Ishikawa (cell line): Measurements from ENCODE around the gene TMEM208.

Experiments used
- CEBPB ChIP-seq: IDR thresholded peaks from 2 replicates; pipeline ENCODE4 v1.6.1; 2012
- CREB1 ChIP-seq: IDR thresholded peaks from 2 replicates; pipeline ENCODE4 v1.6.1; 2012; ENCODE audit warnings: low read depth
- EGR1 ChIP-seq: IDR thresholded peaks from 2 replicates; pipeline ENCODE4 v1.6.1; 2012
- EP300 ChIP-seq: IDR thresholded peaks from 2 replicates; pipeline ENCODE4 v1.6.1; 2012; ENCODE audit warnings: borderline replicate concordance
- FOXM1 ChIP-seq: IDR thresholded peaks from 2 replicates; pipeline ENCODE4 v1.6.1; 2012; ENCODE audit warnings: low read depth, borderline replicate concordance
- NFIC ChIP-seq: IDR thresholded peaks from 2 replicates; pipeline ENCODE4 v1.6.1; 2012
- RAD21 ChIP-seq: IDR thresholded peaks from 2 replicates; pipeline ENCODE4 v1.6.1; 2012; ENCODE audit warnings: low read depth
- TAF1 ChIP-seq: IDR thresholded peaks from 2 replicates; pipeline ENCODE4 v1.6.1; 2012; ENCODE audit warnings: low read depth, mild to moderate bottlenecking
- TCF12 ChIP-seq: IDR thresholded peaks from 2 replicates; pipeline ENCODE4 v1.6.1; 2012; ENCODE audit warnings: low read depth
- TEAD4 ChIP-seq: IDR thresholded peaks from 2 replicates; pipeline ENCODE4 v1.6.1; 2012
- YY1 ChIP-seq: IDR thresholded peaks from 2 replicates; pipeline ENCODE4 v1.6.1; 2012; ENCODE audit warnings: low read depth
- ZBTB7A ChIP-seq: IDR thresholded peaks from 2 replicates; pipeline ENCODE4 v1.6.1; 2012; ENCODE audit warnings: low read depth
- TF ChIP-seq, protein P1 (sequence below): IDR thresholded peaks from 2 replicates; pipeline ENCODE4 v1.6.1; 2012; ENCODE audit warnings: low read depth, mild to moderate bottlenecking
- TF ChIP-seq, protein P2 (sequence below): IDR thresholded peaks from 2 replicates; pipeline ENCODE4 v1.6.1; 2012
- TF ChIP-seq, protein P3 (sequence below): IDR thresholded peaks from 2 replicates; pipeline ENCODE4 v1.6.1; 2012

Gene TMEM208

DNA sequence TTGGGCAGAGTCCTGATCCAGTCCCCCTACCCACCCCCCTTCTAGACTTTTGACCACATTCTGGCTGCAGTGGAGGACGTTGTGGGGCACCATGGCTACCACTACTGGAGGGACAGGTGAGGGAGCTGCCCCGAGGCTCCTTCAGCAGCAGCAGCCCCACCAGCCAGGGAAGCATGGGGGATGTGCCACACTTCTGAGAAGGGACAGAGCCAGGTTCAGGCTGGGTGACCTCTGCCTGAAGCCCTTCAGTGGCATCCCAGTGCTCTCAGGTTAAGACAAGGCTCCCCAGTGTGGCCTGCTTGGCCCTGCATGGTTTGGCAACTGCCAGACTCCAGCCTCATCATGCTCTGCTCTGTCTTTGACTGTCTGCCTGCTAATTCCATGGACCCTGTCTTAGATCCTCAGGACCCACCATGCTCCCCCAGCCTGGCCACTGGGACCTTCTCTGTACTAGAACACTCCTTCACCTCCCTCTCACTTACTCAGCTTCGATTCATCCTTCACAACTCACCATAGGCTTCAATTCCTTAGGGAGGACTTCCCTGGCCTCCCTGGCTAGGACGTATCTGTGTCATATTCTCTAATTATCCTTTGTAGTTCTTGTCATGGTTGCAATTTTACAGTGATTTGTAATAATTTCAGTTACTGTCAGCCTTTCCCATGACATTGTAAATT is 30.7 kb downstream of the TMEM208 start:
- TF ChIP-seq CREB1, result no peak
- TF ChIP-seq, protein P1, sequence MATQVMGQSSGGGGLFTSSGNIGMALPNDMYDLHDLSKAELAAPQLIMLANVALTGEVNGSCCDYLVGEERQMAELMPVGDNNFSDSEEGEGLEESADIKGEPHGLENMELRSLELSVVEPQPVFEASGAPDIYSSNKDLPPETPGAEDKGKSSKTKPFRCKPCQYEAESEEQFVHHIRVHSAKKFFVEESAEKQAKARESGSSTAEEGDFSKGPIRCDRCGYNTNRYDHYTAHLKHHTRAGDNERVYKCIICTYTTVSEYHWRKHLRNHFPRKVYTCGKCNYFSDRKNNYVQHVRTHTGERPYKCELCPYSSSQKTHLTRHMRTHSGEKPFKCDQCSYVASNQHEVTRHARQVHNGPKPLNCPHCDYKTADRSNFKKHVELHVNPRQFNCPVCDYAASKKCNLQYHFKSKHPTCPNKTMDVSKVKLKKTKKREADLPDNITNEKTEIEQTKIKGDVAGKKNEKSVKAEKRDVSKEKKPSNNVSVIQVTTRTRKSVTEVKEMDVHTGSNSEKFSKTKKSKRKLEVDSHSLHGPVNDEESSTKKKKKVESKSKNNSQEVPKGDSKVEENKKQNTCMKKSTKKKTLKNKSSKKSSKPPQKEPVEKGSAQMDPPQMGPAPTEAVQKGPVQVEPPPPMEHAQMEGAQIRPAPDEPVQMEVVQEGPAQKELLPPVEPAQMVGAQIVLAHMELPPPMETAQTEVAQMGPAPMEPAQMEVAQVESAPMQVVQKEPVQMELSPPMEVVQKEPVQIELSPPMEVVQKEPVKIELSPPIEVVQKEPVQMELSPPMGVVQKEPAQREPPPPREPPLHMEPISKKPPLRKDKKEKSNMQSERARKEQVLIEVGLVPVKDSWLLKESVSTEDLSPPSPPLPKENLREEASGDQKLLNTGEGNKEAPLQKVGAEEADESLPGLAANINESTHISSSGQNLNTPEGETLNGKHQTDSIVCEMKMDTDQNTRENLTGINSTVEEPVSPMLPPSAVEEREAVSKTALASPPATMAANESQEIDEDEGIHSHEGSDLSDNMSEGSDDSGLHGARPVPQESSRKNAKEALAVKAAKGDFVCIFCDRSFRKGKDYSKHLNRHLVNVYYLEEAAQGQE, result no peak
- TF ChIP-seq RAD21, result no peak
- no peak for TF ChIP-seq NFIC
- TF ChIP-seq TEAD4, result no peak

DNA sequence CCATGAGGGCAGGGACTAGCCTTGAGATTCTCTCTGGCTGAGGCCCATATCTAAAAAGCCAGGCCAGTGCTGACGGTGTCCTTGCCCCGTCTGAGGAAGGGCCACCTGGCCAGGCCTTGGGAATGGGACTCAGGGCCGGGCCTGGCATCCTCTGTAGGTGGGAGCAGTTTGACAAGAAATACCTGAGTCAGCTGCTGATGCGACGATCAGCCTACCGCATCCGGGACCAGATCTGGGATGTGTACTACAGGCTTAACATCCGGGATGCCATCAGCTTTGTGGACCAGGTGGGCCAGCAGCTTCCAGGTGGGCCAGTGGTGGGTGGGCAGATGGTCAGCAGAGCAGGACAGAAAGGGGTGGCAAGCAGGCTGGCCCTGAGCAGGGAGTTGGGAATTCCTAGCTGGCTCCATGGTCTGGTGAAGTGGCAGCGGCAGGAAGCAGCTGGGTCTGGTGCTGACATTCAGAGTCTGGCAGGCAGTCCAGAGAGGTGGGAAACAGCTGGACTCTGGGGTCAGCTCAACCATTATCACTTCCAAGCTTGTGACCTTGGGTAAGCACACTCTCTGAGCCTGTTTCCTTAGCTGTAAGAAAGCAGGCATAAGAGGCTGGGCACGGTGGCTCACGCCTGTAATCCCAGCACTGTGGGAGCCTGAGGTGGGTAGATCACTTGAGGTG is 31.4 kb downstream of the TMEM208 start:
- no peak for TF ChIP-seq CREB1
- no peak for TF ChIP-seq ZBTB7A
- TF ChIP-seq, protein P2, sequence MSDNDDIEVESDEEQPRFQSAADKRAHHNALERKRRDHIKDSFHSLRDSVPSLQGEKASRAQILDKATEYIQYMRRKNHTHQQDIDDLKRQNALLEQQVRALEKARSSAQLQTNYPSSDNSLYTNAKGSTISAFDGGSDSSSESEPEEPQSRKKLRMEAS, result no peak
- no peak for TF ChIP-seq NFIC
- no peak for TF ChIP-seq FOXM1
- TF ChIP-seq TAF1, result no peak
- TF ChIP-seq CEBPB, result no peak
- TF ChIP-seq, protein P1, result no peak
- no peak for TF ChIP-seq TCF12
- no peak for TF ChIP-seq EP300
- no peak for TF ChIP-seq TEAD4

DNA sequence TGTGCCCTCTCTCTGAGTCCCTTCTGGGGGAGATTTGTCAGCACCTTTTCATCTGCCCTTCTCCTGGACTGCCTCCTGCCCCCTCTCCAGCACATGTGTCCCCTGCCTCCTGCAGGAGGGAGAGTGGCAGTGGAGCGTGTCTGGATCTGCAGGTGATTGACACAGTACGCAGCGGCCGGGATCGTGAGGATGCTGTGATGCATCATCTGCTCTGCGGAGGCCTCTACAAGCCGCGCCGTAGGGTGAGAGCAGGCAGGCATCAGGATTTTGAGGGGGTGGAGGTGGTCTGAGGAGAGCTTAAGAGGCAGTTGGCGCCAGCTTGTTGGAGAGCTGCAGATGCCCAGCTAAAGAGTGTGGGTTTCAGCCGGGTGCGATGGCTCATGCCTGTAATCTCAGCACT is 32.8 kb downstream of the TMEM208 start:
- TF ChIP-seq YY1, result no peak
- TF ChIP-seq, protein P1, result no peak
- TF ChIP-seq TCF12, result no peak
- no peak for TF ChIP-seq TEAD4
- no peak for TF ChIP-seq TAF1
- no peak for TF ChIP-seq RAD21
- no peak for TF ChIP-seq EP300
- TF ChIP-seq CREB1, result no peak
- TF ChIP-seq, protein P2, result no peak
- no peak for TF ChIP-seq FOXM1
- TF ChIP-seq ZBTB7A, result no peak
- TF ChIP-seq, protein P3, sequence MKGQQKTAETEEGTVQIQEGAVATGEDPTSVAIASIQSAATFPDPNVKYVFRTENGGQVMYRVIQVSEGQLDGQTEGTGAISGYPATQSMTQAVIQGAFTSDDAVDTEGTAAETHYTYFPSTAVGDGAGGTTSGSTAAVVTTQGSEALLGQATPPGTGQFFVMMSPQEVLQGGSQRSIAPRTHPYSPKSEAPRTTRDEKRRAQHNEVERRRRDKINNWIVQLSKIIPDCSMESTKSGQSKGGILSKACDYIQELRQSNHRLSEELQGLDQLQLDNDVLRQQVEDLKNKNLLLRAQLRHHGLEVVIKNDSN, result no peak

DNA sequence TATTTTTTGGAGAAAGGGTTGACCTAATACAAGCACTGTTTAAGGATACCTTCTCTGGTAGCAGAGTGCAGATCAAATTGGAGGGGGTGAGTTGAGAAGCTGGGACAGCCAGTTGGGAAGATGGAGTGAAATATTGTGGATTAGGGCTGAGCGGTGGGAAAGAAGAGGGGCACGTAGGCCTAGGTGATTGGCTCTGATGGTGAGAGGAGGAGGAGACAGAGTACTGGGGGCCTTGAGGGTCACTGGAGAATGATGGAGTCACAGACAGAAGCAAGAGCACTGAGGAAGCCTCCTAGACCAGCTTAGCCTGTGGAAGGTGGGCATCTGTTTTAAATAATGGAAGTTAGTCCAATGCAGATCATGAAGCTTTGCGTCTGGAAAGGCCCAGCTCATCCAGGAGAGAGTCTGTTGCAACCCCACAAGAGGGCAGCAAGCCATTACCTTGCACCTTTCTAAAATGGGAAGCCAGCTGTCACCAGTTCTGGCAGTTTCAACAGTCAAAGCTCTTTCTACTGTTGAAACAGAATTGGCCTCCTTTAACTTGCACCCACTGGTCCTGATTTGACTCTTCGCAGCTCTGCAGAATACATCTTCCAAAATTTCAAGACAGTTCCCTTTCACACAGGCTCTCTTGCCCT is 33.6 kb downstream of the TMEM208 start:
- TF ChIP-seq RAD21 (peak; percentile 87), YY1 (no peak), TCF12 (no peak), EGR1 (no peak), TEAD4 (no peak)

DNA sequence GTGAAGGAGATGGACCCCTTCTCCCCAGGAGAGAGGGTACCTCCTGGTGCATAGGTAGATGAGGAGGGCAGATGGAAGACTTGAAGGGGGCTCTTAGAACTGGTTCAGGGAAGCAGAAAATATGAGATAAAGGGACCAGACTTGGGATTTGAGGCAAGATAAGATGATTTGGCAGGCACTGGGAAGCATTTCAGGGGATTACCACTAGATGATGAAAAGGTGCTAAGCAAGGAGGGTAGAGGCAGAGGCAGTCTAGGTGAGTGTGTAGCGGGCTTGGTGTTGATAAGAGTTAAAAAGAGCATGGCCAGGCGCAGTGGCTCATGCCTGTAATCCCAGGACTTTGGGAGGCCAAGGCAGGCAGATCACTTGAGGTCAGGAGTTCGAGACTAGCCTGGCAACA is 36.3 kb downstream of the TMEM208 start:
- TF ChIP-seq FOXM1 (no peak), CEBPB (no peak)
- TF ChIP-seq, protein P3, result no peak
